HG03039 (cell line): ENCODE results near the gene GMDS.
"Not testable (repeated sequence)": the region's sequence is repeated elsewhere in the genome, so short reads cannot be mapped to it uniquely, and the experiment has no call there.

Experiments
- ATAC-seq: cut with Tn5 transposase; IDR thresholded peaks from one replicate; pipeline ENCODE4 v1.9.1; 2021; ENCODE audit warnings: mild to moderate bottlenecking, moderate library complexity; ENCODE audit not compliant: unreplicated experiment

The GMDS gene

GRCh38 chr6:1762203-1762602, 483.2 kb downstream of the GMDS start:
- no peak for ATAC-seq

- ATAC-seq, result no peak
Observed at GRCh38 chr6:1761477-1761877, 483.9 kb downstream of the GMDS start.

GRCh38 chr6:1760876-1761275, 484.5 kb downstream of the GMDS start:
- no peak for ATAC-seq

- no peak for ATAC-seq
Observed at GRCh38 chr6:1759870-1760269, 485.5 kb downstream of the GMDS start.

- ATAC-seq, result no peak
Observed at GRCh38 chr6:1758076-1758679, 487.2 kb downstream of the GMDS start.

- no peak for ATAC-seq
Observed at GRCh38 chr6:1757131-1757530, 488.3 kb downstream of the GMDS start.

- no peak for ATAC-seq
Observed at GRCh38 chr6:1756472-1757129, 488.8 kb downstream of the GMDS start.

GRCh38 chr6:1751063-1751462, 494.3 kb downstream of the GMDS start:
- not testable (repeated sequence) for ATAC-seq

GRCh38 chr6:1749041-1749440, 496.4 kb downstream of the GMDS start:
- no peak for ATAC-seq

GRCh38 chr6:1747531-1747930, 497.9 kb downstream of the GMDS start:
- no peak for ATAC-seq

GRCh38 chr6:1747003-1747402, 498.4 kb downstream of the GMDS start:
- no peak for ATAC-seq

GRCh38 chr6:1745814-1746213, 499.6 kb downstream of the GMDS start:
- no peak for ATAC-seq

GRCh38 chr6:1744543-1744942, 500.9 kb downstream of the GMDS start:
- ATAC-seq, result no peak

GRCh38 chr6:1739680-1740079, 505.7 kb downstream of the GMDS start:
- peak; percentile 76 for ATAC-seq

GRCh38 chr6:1739220-1739619, 506.2 kb downstream of the GMDS start:
- peak; percentile 30 for ATAC-seq

GRCh38 chr6:1738558-1739081, 506.8 kb downstream of the GMDS start:
- ATAC-seq, result no peak

- ATAC-seq, result no peak
Observed at GRCh38 chr6:1737463-1738311, 507.7 kb downstream of the GMDS start.

- no peak for ATAC-seq
Observed at GRCh38 chr6:1736346-1737105, 508.9 kb downstream of the GMDS start.

- ATAC-seq, result no peak
Observed at GRCh38 chr6:1735239-1735803, 510.1 kb downstream of the GMDS start.

GRCh38 chr6:1730882-1731281, 514.5 kb downstream of the GMDS start:
- ATAC-seq, result no peak

- ATAC-seq, result no peak
Observed at GRCh38 chr6:1729750-1730140, 515.7 kb downstream of the GMDS start.
